BE2C (cell line): ENCODE results near the gene DNAJB9.
"Not testable (repeated sequence)": the region's sequence is repeated elsewhere in the genome, so short reads cannot be mapped to it uniquely, and the experiment has no call there.

Experiments used
- DNase-seq: peaks from one replicate; pipeline ENCODE4 v3.0.0-alpha.2; 2020
- H3K27me3 ChIP-seq: fragments of 250-450 bp; sonication (Bioruptor Pico); 2 replicates; pipeline ENCODE4 v1.5.1; 2020; ENCODE audit warnings: mild to moderate bottlenecking
- H3K36me3 ChIP-seq: fragments of 250-450 bp; sonication (Bioruptor Pico); 2 replicates; pipeline ENCODE4 v1.5.1; 2020; ENCODE audit warnings: mild to moderate bottlenecking
- H3K4me1 ChIP-seq: fragments of 250-450 bp; sonication (Bioruptor Pico); 2 replicates; pipeline ENCODE4 v1.5.1; 2020
- H3K4me3 ChIP-seq: 2 replicates; pipeline ENCODE4 v1.5.1; 2011; ENCODE audit warnings: low read depth, low read length
- H3K9me3 ChIP-seq: fragments of 250-450 bp; sonication (Bioruptor Pico); 2 replicates; pipeline ENCODE4 v1.5.1; 2020
- CTCF ChIP-seq: IDR thresholded peaks from 2 replicates; pipeline ENCODE4 v1.5.1; 2012; ENCODE audit warnings: mild to moderate bottlenecking, low read depth, low read length

DNAJB9 gene

GRCh38 chr7:108541478-108541877 lies 28.2 kb upstream of the DNAJB9 start:
- Histone ChIP-seq H3K4me3 (no peak overlapping the region), H3K36me3 (no peaks in the 10 kb centered on the region), H3K27me3 (no peaks in the 10 kb centered on the region), H3K9me3 (no peaks in the 10 kb centered on the region), H3K4me1 (no peaks in the 10 kb centered on the region)
- no peak for DNase-seq
- TF ChIP-seq CTCF: no peak

GRCh38 chr7:108548141-108548896 lies 21.4 kb upstream of the DNAJB9 start:
- H3K27me3 ChIP-seq, H3K4me3 ChIP-seq, H3K9me3 ChIP-seq, H3K4me1 ChIP-seq, H3K36me3 ChIP-seq, DNase-seq: not testable (repeated sequence)

- H3K4me3 ChIP-seq, DNase-seq, H3K4me1 ChIP-seq, H3K36me3 ChIP-seq, H3K9me3 ChIP-seq, H3K27me3 ChIP-seq: not testable (repeated sequence)
These were observed 13.0 kb upstream of the DNAJB9 start for GRCh38 chr7:108556665-108557064.

GRCh38 chr7:108557191-108557590 lies 12.5 kb upstream of the DNAJB9 start:
- Histone ChIP-seq H3K4me3 (no peak overlapping the region), H3K36me3 (no peaks in the 10 kb centered on the region), H3K4me1 (no peaks in the 10 kb centered on the region), H3K27me3 (no peaks in the 10 kb centered on the region), H3K9me3 (peaks cover 2% of the 10 kb centered on the region; the same call in 1 of the 2 replicates)
- no peak for TF ChIP-seq CTCF
- no peak for DNase-seq

- peaks cover 2% of the 10 kb centered on the region; the same call in 1 of the 2 replicates for H3K9me3 ChIP-seq
- H3K4me3 ChIP-seq: no peak overlapping the region
- no peaks in the 10 kb centered on the region for H3K27me3 ChIP-seq
- DNase-seq: no peak
- no peaks in the 10 kb centered on the region for H3K36me3 ChIP-seq
- no peaks in the 10 kb centered on the region for H3K4me1 ChIP-seq
- TF ChIP-seq CTCF: no peak
These were observed 12.1 kb upstream of the DNAJB9 start for GRCh38 chr7:108557617-108558016.

- H3K27me3 ChIP-seq: no peaks in the 10 kb centered on the region
- no peak for TF ChIP-seq CTCF
These were observed 10.4 kb upstream of the DNAJB9 start for GRCh38 chr7:108559253-108559652.

GRCh38 chr7:108561047-108561619 lies 8.5 kb upstream of the DNAJB9 start:
- H3K4me1 ChIP-seq: no peaks in the 10 kb centered on the region
- H3K4me3 ChIP-seq: no peak overlapping the region
- TF ChIP-seq CTCF: no peak
- peaks cover 2% of the 10 kb centered on the region; the same call in 1 of the 2 replicates for H3K9me3 ChIP-seq
- H3K27me3 ChIP-seq: no peaks in the 10 kb centered on the region
- 0 out of 2 replicates have a peak, but pooled peaks cover 6% of the 10 kb centered on the region for H3K36me3 ChIP-seq
- no peak for DNase-seq

More at GRCh38 chr7:108559253-108559652, 10.4 kb upstream of the DNAJB9 start:
- Histone ChIP-seq H3K36me3 (0 out of 2 replicates have a peak, but pooled peaks cover 2% of the 10 kb centered on the region), H3K4me1 (no peaks in the 10 kb centered on the region), H3K9me3 (peaks cover 2% of the 10 kb centered on the region; the same call in 1 of the 2 replicates), H3K4me3 (no peak overlapping the region)
- DNase-seq: no peak
